Panc1 (cell line): ENCODE measurements around the gene SST. TPM values are rescaled to one million over a fixed set of nuclear protein-coding genes. Genes with fewer than 3 reads are reported as not detected.
A peak's percentile ranks its signal among the peaks of the same experiment; 100 is the strongest.

ENCODE experiments used
- ATAC-seq: fragments of 200-7000 bp; cut with Tn5 transposase; 2 replicates; pipeline ENCODE4 v1.9.1; 2020; ENCODE audit warnings: mild to moderate bottlenecking, moderate library complexity
- BruUV-seq: library from RNA; stranded (reverse); fragments of 400-500 nt; replicated peaks from 2 replicates; lab custom pipeline; 2021; lab: Mats Ljungman, UMichigan
- CTCF ChIA-PET: fragments of 300-600 bp; sonication (Branson Sonifier 250); formaldehyde crosslinking; loops from one replicate; lab custom pipeline; 2022; ENCODE audit warnings: antibody characterized with exemption; lab: Charles Lee
- POLR2A ChIA-PET: fragments of 300-600 bp; sonication (Branson Sonifier 250); formaldehyde crosslinking; loops from one replicate; lab custom pipeline; 2022; ENCODE audit warnings: antibody characterized with exemption; lab: Charles Lee
- DNase-seq: peaks from one replicate; pipeline ENCODE4 v3.0.0-alpha.2; 2010; ENCODE audit warnings: low read depth, low spot score
- H3K27ac ChIP-seq: 2 replicates; pipeline ENCODE4 v1.5.1; 2011; ENCODE audit warnings: mild to moderate bottlenecking, low read length, inconsistent platforms
- H3K27me3 ChIP-seq: fragments of 200-500 bp; sonication (Bioruptor generic); 2 replicates; pipeline ENCODE4 v1.6.0; 2014; ENCODE audit warnings: low read length, inconsistent platforms; ENCODE audit not compliant: control insufficient read depth, insufficient read depth
- H3K36me3 ChIP-seq: fragments of 200-500 bp; sonication (Bioruptor generic); 2 replicates; pipeline ENCODE4 v1.5.1; 2014; ENCODE audit warnings: inconsistent platforms, mild to moderate bottlenecking, low read length, moderate library complexity; ENCODE audit not compliant: control insufficient read depth, insufficient read depth
- H3K4me1 ChIP-seq: 2 replicates; pipeline ENCODE4 v1.5.1; 2011; ENCODE audit warnings: inconsistent platforms, mild to moderate bottlenecking, low read length, moderate library complexity; ENCODE audit not compliant: control insufficient read depth, insufficient read depth
- H3K4me3 ChIP-seq, 2 experiments: 2 replicates each; pipeline ENCODE4 v1.5.1; 2011 to 2012; ENCODE audit warnings: low read depth in 2 of 2, low read length in 2 of 2, mild to moderate bottlenecking in 2 of 2, inconsistent platforms in 1 of 2, moderate library complexity in 1 of 2
- H3K9me3 ChIP-seq: fragments of 200-500 bp; sonication (Bioruptor generic); 2 replicates; pipeline ENCODE4 v1.5.1; 2014; ENCODE audit warnings: low read depth, mild to moderate bottlenecking, inconsistent platforms, low read length, moderate library complexity; ENCODE audit not compliant: control insufficient read depth, insufficient read depth
- POLR2AphosphoS5 ChIP-seq: IDR thresholded peaks from 2 replicates; pipeline ENCODE4 v1.6.1; 2012; ENCODE audit warnings: mild to moderate bottlenecking, low read depth, low read length, moderate library complexity
- SIN3A ChIP-seq: IDR thresholded peaks from 2 replicates; pipeline ENCODE4 v1.6.1; 2012; ENCODE audit warnings: low read depth, mild to moderate bottlenecking, low read length, moderate library complexity, borderline replicate concordance; ENCODE audit not compliant: insufficient read depth
- TCF7L2 ChIP-seq: IDR thresholded peaks from 2 replicates; pipeline ENCODE4 v1.6.1; 2011; ENCODE audit warnings: mild to moderate bottlenecking, low read depth, low read length, inconsistent platforms
- in situ Hi-C: cut with HindIII; loops from 2 replicates; pipeline ENCODE4 v1.10.0; 2016; ENCODE audit warnings: low sequenced_read_pairs, low pct_unique_long_range_greater_than_20kb
- intact Hi-C: fragments of 100-400 bp; cut with micrococcal nuclease; formaldehyde crosslinking; loops from one replicate; pipeline ENCODE4 v1.10.0; 2022; ENCODE audit not compliant: unreplicated experiment
- total RNA-seq: library from RNA; stranded (reverse); gene quantifications from one replicate; pipeline ENCODE4 v1.2.1, GENCODE V29; 2021; ENCODE audit not compliant: unreplicated experiment
- TF ChIP-seq, protein P1 (sequence below), 2 experiments: IDR thresholded peaks; 2 replicates each; pipeline ENCODE4 v1.6.1; 2011 to 2012; ENCODE audit warnings: low read depth in 2 of 2, control low read depth in 1 of 2, low read length in 1 of 2, mild to moderate bottlenecking in 1 of 2, moderate library complexity in 1 of 2; ENCODE audit not compliant: insufficient read depth in 1 of 2
- TF ChIP-seq, protein P2 (sequence below): fragments of 450-650 bp; IDR thresholded peaks from 2 replicates; pipeline ENCODE4 v1.5.1; 2017; ENCODE audit warnings: mild to moderate bottlenecking

SST gene
- total RNA-seq, 1 experiment from 2014 or later = not detected

DNA sequence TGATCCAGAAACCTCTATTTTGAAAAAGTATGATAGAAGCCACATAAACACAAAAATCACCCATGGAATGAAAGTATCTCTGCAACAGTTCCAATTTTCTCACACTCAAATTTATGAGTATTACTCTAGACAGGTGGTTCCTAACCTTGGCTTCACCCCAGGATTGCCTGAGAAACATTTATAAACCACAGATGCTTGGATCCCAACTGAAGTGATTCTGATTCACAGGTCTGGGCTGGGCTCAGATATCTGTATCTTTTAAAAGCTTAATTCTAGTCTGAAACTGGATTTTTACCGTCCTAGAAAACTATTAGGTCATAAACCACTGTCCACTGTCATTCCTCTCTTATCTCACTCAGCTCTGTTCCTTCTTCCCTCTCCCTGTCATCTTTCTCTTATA lies 7.4 kb upstream of the SST start:
- Histone ChIP-seq H3K9me3 (no peaks in the 10 kb centered on the region), H3K4me1 (peaks cover 9% of the 10 kb centered on the region; the same call in 1 of the 2 replicates), H3K36me3 (no peaks in the 10 kb centered on the region), H3K27ac (peak overlapping the region; percentile 41; the same call in 1 of the 2 replicates), H3K27me3 (0 out of 2 replicates have a peak, but pooled peaks cover 3% of the 10 kb centered on the region), H3K4me3 (no peak overlapping the region)
- TF ChIP-seq SIN3A (no peak), POLR2AphosphoS5 (no peak), TCF7L2 (no peak)
- TF ChIP-seq, protein P1, sequence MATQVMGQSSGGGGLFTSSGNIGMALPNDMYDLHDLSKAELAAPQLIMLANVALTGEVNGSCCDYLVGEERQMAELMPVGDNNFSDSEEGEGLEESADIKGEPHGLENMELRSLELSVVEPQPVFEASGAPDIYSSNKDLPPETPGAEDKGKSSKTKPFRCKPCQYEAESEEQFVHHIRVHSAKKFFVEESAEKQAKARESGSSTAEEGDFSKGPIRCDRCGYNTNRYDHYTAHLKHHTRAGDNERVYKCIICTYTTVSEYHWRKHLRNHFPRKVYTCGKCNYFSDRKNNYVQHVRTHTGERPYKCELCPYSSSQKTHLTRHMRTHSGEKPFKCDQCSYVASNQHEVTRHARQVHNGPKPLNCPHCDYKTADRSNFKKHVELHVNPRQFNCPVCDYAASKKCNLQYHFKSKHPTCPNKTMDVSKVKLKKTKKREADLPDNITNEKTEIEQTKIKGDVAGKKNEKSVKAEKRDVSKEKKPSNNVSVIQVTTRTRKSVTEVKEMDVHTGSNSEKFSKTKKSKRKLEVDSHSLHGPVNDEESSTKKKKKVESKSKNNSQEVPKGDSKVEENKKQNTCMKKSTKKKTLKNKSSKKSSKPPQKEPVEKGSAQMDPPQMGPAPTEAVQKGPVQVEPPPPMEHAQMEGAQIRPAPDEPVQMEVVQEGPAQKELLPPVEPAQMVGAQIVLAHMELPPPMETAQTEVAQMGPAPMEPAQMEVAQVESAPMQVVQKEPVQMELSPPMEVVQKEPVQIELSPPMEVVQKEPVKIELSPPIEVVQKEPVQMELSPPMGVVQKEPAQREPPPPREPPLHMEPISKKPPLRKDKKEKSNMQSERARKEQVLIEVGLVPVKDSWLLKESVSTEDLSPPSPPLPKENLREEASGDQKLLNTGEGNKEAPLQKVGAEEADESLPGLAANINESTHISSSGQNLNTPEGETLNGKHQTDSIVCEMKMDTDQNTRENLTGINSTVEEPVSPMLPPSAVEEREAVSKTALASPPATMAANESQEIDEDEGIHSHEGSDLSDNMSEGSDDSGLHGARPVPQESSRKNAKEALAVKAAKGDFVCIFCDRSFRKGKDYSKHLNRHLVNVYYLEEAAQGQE (IDR thresholded peaks at IDR 0.05; ENCODE audit: insufficient read depth in 1 of 2, low read depth in 2 of 2, low read length in 1 of 2) = no peak
- TF ChIP-seq, protein P2, sequence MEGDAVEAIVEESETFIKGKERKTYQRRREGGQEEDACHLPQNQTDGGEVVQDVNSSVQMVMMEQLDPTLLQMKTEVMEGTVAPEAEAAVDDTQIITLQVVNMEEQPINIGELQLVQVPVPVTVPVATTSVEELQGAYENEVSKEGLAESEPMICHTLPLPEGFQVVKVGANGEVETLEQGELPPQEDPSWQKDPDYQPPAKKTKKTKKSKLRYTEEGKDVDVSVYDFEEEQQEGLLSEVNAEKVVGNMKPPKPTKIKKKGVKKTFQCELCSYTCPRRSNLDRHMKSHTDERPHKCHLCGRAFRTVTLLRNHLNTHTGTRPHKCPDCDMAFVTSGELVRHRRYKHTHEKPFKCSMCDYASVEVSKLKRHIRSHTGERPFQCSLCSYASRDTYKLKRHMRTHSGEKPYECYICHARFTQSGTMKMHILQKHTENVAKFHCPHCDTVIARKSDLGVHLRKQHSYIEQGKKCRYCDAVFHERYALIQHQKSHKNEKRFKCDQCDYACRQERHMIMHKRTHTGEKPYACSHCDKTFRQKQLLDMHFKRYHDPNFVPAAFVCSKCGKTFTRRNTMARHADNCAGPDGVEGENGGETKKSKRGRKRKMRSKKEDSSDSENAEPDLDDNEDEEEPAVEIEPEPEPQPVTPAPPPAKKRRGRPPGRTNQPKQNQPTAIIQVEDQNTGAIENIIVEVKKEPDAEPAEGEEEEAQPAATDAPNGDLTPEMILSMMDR = no peak
- intact Hi-C loops (loop anchor here (2.0 to 5.0 kb wide), 2 partner anchors 61 to 280 kb away; no protein-coding TSS in a partner anchor), in situ Hi-C loops (loop anchor here (25.0 kb wide), 1 partner anchor 365 kb away; no protein-coding TSS in a partner anchor)
- DNase-seq (no peak), ATAC-seq (no peak)
- ChIA-PET CTCF (interaction anchor here (5.3 kb wide), 1 partner anchor 359 kb away, joined by 152 read pairs; no protein-coding TSS in a partner anchor), POLR2A (no interaction called here)
- no TSS peak for BruUV-seq

DNA sequence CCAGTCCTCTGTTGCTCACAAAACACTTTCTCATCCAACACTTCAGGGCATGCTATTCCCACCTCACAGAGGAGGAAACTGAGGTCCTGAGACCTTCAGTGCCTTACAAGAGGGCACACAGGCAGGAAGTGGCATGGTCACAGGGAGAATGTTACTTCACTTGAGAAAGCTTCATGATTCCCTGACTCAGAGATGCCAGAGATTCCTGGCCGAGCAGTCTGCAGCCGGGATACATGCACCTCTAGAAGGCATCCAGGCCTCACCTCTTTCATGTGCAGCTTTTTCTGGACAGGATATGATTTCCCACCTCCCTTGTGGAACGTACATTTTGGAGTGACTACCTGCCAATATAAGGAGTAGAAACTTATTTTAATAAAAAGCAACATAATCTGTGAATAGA lies 2.8 kb upstream of the SST start:
- TF ChIP-seq POLR2AphosphoS5 = no peak
- TF ChIP-seq TCF7L2 = no peak
- TF ChIP-seq, protein P1 (IDR thresholded peaks at IDR 0.05; ENCODE audit: insufficient read depth in 1 of 2, low read depth in 2 of 2, low read length in 1 of 2) = no peak
- TF ChIP-seq SIN3A = no peak
- TF ChIP-seq, protein P2 = no peak
- in situ Hi-C loops (no loop called here), intact Hi-C loops (no loop called here)
- Histone ChIP-seq H3K36me3 (no peaks in the 10 kb centered on the region), H3K27me3 (peaks cover 15% of the 10 kb centered on the region), H3K4me3 (no peak overlapping the region), H3K9me3 (no peaks in the 10 kb centered on the region), H3K27ac (no peak overlapping the region), H3K4me1 (no peaks in the 10 kb centered on the region)
- no TSS peak for BruUV-seq
- DNase-seq = no peak
- CTCF ChIA-PET = no interaction called here
- peak; percentile 67; the same call in 1 of the 2 replicates for ATAC-seq
- POLR2A ChIA-PET = interaction anchor here (0.5 kb wide), 1 partner anchor 350 kb away, joined by 3 read pairs; no protein-coding TSS in a partner anchor
